ENCODE results near the gene PLA2G12B.
"Not testable (repeated sequence)": the region's sequence is repeated elsewhere in the genome, so short reads cannot be mapped to it uniquely, and the experiment has no call there.

Gene PLA2G12B, protein sequence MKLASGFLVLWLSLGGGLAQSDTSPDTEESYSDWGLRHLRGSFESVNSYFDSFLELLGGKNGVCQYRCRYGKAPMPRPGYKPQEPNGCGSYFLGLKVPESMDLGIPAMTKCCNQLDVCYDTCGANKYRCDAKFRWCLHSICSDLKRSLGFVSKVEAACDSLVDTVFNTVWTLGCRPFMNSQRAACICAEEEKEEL
- long read RNA-seq, donor 1 = 0 reads
- long read RNA-seq, donor 2 = 0 reads
- long read RNA-seq, donor 3 = 0 reads
- long read RNA-seq, donor 4 = 0 reads
- long read RNA-seq, donor 5 = 0 reads
- long read RNA-seq, donor 6, partial matches to known transcripts = 0 of 1 reads
- long read RNA-seq, donor 6, other reads (novel, unspliced or antisense) = 0 of 1 reads
- long read RNA-seq, donor 7, partial matches to known transcripts = 6 of 7 reads
- long read RNA-seq, donor 7, other reads (novel, unspliced or antisense) = 0 of 7 reads
- long read RNA-seq, donor 8, partial matches to known transcripts = 0 of 1 reads
- long read RNA-seq, donor 8, other reads (novel, unspliced or antisense) = 0 of 1 reads

DNA sequence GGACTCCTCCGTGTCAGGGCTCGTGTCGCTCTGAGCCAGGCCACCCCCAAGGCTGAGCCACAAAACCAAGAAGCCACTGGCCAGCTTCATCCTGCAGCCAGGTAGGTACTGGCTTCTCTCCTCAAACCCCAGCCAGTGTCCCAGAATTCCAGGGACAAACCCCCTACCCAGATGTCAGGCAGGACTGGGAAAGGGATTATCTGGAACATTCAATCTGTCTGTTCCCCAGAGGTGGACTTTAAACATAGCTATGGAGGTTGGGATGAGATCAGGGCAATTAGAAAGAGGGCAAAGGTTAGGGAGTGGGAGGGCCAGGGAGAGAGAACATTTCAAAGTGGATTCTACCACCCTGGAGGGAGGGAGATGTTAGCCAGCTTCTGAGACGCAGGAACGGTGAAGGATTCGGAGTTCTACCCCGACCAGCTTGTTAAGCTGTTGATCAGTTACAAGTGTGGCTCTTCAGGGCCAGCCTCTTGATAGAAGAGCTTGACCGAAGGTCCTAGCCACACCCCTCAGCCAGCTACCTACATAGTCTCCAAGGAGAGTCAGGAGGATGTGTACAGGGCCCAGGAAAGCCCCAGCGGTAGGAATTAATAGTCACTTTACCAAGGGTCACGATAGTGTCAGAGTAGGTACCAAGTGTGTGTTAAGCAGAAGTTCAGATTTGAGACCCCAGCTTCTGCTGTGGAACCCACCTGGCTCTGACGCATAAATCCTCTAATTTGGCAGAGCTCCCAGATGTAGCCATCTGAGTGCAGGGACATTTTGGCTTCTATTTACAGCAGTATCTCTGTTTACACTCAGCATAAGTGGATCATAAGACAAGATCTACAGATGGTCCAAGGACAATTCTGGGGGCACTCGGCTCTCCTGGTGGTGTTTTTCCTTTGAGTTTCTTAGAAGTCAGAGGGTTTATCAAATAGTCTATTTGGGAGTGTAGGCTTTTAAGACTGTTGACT, at the start of gene PLA2G12B:
TSS of gene PLA2G12B (minus strand) at position 211 of the 959 bp plus-strand sequence. CDS start at position 90, 121 bp downstream.
- no peak for DNase-seq

DNA sequence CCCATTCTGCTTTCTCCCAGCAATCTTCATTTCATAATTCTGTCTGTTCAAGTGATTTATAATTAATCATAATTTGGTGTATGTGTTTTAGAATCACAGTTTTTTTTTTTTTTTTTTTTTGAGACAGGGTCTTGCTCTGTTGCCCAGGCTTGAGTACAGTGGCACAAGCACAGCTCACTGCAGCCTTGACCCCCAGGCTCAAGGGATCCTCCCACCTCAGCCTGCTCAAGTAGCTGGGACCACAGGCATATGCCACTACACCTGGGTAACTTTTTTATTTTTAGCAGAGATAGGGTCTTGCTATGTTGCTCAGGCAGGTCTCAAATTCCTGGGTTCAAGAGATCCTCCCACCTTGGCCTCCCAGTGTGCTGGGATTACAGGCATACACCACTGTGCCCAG, 49.2 kb upstream of the PLA2G12B start:
- no peak for DNase-seq

DNA sequence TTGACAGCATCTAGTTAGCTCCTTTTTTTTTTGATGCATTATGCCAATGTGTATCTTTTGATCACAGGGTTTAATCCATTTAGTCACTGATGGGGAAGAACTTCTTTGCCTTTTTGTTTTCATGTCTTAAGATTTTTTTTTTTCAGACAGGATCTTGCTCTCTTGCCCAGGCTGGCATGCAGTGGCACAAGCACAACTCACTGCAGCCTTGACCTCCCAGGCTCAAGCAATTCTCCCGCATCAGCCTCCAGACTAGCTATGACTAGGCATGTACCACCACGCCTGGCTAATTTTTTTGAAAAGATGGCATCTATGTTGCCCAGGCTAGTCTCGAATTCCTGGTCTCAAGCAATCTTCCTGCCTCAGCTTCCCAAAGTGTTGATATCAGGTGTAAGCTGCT, 46.4 kb upstream of the PLA2G12B start:
- DNase-seq = no peak

DNA sequence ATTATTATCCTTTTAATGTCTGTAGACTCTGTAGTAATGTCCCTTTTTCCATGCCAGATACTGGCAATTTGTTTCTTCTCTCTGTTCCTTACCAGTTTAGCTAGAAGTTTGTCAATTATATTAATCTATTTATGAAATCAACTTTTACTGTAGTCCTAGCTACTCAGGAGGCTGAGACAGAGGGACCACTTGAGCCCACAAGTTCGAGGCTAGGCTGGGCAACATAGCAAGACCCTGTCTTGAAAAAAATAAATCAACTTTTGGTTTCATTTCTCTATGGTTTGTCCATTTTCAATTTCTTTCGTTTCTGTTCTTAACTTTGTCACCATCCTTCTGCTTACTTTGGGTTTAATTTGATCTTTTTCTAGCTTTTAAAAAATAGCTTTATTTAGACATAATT, 42.5 kb upstream of the PLA2G12B start:
- DNase-seq = no peak

DNA sequence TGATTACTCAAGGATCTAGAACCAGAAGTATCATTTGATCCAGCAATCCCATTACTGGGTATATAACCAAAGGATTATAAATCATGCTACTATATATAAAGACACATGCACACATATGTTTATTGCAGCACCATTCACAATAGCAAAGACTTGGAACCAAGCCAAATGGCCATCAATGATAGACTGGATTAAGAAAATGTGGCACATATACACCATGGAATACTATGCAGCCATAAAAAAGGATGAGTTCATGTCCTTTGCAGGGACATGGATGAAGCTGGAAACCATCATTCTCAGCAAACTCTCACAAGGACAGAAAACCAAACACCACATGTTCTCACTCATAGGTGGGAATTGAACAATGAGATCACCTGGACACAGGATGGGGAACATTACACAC, 40.9 kb upstream of the PLA2G12B start:
- not testable (repeated sequence) for DNase-seq

DNA sequence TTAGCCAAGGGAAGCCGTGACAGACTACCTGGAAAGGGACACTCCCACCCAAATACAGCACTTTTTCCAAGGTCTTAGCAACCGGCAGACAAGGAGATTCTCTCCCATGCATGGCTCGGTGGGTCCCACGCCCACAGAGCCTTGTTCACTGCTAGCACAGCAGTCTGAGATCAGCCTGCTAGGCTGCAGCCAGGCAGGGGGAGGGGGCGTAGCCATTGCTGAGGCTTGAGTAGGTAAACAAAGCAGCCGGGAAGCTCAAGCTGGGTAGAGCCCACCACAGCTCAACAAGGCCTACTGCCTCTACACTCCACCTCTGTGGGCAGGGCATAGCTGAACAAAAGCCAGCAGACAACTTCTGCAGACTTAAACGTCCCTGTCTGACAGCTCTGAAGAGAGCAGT, 35.2 kb upstream of the PLA2G12B start:
- not testable (repeated sequence) for DNase-seq

DNA sequence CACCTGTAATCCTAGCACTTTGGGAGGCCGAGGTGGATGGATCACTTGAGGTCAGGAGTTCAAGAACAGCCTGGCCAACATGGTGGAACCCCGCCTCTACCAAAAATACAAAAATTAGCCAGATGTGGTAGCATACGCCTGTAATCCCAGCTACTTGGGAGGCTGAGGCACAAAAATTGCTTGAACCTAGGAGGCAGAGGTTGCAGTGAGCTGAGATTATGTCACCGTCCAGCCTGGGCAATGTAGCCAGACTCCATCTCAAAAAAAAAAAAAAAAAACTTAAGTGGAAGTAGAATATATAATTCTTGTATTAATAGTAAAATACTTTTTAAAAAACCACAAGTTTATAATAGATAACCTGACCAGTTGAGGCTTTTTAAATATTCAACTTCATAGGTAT, 30.0 kb upstream of the PLA2G12B start:
- not testable (repeated sequence) for DNase-seq

DNA sequence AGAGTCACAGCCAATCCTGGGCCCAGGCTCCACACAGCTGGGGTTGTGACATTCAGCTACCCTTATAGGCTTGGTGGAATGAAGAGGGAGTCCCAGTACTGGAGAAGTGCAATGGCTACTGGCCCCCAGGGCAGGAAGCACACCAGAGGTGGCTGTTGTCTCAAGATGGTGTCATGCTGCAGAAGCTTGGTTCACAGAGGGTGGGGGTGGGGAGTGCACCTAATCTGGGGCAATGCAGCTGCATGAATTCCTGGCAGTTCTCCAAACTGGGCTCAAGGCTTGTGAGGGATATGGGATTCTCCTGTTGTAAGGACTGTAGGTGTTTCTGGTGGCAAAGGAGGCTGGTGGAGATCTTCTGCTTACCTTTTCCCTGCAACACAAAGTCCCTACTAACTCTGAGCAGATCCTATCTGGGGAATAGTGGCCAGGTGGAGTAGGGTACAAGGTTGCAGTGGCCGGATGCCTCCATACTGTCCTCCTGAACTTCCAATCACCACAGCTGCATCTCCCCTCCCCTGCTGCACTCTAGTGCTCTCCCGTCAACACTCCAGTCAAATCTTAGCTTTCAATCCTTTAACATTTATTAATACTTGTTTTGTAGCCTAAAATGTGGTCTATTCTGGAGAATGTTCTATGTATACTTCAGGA, 27.4 kb upstream of the PLA2G12B start:
- DNase-seq = no peak

DNA sequence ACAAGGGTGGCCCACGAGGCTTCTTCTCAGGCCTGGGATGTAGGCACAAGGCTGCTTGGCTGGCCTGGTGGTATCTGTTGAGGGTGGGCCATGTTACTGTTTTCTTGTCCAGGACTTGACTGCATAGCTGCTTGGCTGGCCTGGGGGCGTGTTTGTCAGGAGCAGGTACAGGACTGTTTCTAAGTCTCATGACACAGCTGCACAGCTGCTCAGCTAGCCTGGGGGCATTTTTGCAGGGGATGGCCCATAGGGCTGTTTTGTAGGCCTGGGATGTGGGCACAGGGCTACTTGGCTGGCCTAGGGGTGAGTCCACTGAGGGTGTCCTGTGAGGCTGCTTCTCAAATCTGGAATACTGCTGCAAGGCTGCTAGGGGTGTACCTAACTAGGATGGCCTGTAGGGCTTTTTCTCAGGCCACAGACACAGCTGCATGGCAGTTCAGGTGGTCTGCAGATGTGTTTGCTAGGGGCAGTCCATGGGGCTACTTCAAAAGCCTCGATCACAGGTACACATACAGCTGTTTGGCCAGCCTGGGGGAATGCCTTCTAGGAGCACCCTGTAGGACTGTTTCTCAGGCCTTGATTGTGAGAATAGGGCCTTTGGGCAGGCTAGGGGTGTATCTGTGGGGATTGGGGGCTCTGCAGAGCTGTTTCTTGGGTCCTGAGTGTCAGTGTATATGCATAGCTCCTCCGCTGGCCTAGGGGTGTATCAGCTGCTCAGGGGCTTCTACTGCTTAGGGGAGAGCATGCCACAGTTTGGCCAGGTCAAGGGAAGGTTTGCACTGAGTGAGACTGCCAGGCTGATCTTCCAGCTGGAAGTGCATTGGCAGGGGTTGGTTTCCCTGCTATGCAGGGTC, 26.6 kb upstream of the PLA2G12B start:
- no peak for DNase-seq

DNA sequence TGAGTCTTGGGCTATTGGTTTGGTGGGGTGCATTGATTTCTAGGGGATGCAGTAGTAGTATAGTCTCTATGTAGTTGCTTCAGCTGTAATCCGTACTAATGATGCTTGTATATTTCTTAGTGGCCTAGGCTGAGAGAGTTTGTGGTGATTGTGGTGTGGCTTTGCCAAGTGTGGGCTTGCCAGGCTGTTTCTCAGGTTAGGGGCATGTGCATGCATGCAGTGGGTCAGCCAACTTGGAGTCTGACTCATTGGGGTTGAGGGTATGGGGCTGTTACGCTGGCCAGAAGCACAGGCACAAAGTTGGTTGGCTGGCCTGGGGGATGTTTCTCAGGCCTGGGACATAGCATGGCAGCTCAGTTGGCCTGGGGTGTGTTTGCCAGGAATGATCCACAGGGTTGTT, 25.7 kb upstream of the PLA2G12B start:
- no peak for DNase-seq

DNA sequence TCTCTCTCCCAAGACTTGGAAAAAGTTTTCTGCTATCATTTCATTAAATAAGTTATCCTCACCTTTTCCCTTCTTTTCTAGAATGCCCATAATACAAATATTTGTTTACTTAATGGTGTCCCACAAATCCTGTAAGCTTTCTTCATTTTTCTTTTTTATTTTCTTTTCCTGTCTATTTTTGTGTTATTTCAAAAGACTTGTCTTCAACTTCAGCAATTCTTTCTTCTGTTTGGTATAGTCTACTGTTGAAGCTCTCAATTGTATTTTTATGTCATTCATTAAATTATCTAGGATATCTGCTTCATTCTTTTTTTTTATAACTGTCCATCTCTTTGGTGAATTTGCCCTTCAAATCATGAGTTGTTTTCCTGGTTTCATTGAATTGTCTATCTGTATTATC, 25.1 kb upstream of the PLA2G12B start:
- no peak for DNase-seq

DNA sequence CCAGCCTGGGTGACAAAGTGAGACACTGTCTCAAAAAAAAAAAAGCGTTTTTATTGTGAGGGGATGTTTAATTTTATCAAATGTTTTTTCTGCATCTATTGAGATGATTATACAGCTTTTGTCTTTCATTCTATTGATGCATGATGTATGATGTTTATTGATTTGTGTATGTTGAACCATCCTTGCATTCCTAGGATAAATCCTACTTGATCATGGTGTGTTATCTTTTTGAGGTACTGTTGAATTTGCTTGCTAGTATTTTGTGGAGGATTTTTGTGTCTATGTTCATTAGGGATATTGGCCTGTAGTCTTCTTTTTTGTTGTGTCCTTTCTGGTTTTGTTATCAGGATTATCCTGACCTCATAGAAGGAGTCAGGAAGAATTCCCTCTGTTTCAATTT, 22.3 kb upstream of the PLA2G12B start:
- DNase-seq = no peak

DNA sequence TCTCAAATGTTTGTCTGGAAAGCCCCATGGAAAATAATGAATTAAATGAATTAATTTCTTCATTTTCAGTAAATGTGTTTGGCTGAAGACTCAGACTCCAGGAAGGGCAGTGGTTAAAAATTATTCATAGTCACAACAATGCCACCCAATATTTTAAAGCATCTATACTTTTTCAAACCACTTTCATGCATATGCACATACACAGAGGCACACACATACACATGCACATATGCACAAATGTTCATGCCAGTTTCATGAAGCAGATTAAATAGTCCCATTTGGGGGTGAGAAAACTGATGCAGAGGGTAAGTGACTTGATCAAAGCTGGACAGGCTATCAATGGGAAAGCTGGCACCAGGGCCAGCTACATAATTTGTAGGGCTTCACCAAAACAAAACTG, 1.4 kb upstream of the PLA2G12B start:
- DNase-seq = no peak

DNA sequence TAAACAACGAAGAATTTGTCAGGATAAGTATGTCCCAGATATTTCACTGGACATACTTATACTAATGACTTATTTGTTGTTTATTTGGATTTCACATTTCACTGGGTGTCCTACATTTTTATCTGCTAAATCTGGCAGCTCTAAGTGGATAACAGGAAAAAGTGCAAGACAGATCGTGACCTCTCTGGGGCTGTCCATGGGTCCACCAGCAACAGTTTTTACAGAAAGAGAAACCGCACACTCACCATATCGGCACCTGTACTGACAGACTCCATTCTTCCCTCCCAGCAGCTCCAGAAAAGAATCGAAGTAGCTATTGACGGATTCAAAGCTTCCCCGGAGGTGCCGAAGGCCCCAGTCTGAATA, 393 bp downstream of the PLA2G12B start:
- DNase-seq = no peak

DNA sequence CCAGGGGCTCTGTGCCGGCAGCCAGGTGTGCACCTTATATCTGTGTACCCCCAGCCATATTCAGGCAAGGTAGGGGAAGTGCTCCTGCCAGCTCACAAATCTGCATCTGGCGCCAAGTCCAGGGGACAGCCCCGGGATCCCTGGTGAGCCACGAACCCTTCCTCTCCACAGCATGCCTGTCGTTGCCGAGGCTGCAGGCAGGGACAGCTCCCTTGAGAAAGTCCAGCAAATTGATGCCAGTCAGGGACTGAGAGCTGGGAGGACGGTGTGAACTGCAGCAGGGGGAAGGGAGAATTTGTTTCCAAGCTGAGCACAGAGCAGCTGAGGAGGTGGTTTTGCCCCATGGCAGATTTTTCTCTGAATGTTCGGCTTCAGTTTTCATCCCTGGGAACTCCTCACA, 919 bp downstream of the PLA2G12B start:
- DNase-seq = no peak

DNA sequence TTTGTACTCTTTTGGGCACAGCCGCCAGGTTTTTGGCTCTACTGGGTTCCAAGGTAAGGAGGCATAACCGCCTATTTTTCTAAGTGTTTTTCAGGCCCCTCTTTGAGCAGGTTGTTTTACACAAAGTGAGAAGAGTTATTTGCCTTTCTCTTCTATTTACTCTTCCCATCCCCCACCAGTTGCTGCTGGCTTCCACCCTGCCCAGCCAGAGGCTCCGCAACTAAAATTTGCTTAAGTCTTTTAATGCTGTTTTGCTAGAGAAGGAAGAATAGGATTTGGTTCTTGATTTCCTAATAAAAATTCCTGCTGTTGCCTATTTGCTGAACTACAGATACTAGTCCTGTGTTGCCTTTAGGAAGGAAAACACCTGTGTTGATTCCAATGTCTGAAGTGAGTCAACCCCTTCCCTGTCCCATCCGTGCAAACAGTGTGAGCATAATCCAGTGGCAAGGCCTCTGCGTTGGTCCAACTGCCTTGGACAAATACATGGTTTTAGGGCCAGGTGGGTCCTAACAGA, 1.9 kb downstream of the PLA2G12B start:
- DNase-seq = no peak

DNA sequence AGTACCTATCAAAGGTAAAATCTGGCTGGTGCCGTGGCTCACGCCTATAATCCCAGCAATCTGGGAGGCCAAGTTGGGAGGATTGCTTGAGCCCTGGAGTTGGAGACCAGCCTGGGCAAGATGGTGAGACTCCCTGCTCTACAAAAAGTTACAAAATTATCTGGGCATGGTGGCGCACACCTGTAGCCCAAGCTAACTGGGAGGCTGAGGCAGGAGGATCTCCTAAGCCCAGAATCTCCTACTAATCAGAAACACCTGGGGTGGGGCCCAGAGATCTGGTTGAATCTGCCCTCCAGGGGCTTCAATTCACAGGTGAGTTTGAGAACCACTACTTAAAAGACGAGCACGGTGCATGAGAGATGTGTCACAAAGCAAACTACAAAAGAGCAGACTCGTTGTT, 2.4 kb downstream of the PLA2G12B start:
- no peak for DNase-seq

DNA sequence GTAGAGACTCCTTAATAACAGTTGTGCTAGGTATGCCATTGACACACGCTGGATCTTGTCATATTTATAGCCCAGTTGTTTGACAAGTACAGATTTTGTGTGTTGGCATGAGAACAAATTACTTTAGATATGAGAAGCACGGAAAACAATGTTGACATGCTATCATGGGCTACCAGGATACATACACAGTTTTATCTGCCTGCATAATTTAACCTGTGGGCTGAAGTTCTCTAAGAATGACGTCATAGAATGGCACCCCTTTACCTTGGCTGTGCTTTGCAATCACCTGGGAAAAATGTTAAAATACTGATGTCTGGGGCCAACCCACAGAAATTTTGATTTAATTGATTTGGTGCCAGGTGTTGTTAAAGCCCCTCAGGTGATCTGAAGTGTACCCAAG, 2.8 kb downstream of the PLA2G12B start:
- no peak for DNase-seq

DNA sequence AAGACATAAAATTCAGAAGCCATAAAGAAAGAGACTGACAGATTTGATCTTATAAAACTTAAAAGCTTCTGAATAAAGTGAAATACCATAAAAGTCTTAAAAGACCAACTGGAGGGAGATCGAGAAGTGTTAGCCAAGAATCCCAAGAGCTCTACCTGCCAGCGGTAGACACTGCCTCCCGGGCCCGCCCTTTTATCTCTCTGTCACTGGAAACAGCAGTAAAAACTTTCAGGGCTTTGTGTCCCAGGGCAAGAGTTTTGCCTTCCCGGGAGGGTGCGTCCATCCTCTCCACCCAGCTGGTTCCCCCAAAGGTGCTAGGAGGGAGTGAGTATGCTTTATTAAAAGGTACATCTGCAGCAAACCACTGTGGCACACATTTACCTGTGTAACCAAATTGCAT, 5.8 kb downstream of the PLA2G12B start:
- DNase-seq = no peak

DNA sequence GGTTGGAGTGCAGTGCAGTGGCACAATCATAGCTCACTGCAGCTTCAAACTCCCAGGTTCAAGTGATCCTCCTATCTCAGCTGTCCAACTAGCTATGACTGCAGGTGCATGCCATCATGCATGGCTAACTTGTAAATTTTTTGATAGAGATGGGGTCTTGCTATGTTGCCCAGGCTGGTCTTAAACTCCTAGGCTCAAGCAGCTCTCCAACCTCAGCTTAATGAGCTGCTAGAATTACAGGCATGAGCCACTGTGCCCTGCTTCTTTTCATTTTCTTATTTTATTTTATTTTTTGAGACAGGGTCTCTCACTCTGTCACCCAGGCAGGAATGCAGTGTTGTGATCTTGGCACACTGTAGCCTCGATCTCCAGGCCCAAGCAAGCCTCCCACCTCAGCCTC, 7.6 kb downstream of the PLA2G12B start:
- DNase-seq = no peak

DNA sequence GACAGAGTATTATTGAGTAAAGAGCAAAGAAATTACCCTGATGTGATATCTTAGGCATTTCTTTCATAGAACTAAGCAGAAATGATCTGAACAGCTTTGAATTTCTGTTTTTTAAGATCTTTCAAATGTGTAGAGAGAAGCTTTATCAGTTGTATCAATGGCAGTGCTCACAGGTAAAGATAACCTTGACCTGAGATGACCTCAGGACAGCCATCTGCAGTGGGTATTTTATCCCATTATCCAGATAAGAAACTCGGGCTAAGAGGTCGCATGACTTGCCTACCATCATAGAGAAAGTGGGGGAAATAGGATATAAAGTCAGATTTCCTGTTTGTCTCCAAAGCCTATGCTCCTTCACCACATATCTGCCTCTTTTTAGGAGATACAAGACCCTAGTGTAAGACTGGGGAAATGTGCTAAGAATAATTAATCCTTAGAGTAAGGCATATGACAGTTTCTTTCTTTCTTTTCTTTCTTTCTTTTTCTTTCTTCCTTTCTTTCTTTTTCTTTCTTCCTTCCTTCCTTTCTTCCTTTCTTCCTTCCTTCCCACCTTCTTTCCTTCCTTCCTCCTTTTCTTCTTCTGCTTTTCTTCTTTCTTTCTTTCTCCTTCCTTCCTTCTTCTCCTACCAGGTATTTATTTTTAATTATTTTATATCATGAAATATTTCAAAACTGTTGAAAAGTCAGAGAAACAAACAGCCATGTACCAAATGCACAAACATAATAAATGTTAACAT, 10.9 kb downstream of the PLA2G12B start:
- no peak for DNase-seq

All from right kidney (tissue), 9 donors.